IMR-90 (cell line): ENCODE measurements around the gene DNMT1. TPM values are rescaled to one million over a fixed set of nuclear protein-coding genes. Genes with fewer than 3 reads are reported as not detected.

ENCODE experiments used
- ATAC-seq: fragments of 200-7000 bp; cut with Tn5 transposase; 2 replicates; pipeline ENCODE4 v1.9.1; 2020; ENCODE audit warnings: low read depth, mild to moderate bottlenecking, moderate library complexity
- BruUV-seq: library from RNA; stranded (reverse); fragments of 400-500 nt; replicated peaks from 2 replicates; lab custom pipeline; 2021; lab: Mats Ljungman, UMichigan
- CTCF ChIA-PET: fragments of 300-600 bp; formaldehyde crosslinking; extraction: SDS; loops from one replicate; lab custom pipeline; 2021; ENCODE audit warnings: antibody characterized with exemption; lab: Yijun Ruan, JAX
- POLR2A ChIA-PET: fragments of 300-600 bp; sonication (Branson Sonifier 250); formaldehyde crosslinking; loops from one replicate; lab custom pipeline; 2022; ENCODE audit warnings: antibody characterized with exemption; ENCODE audit not compliant: unreplicated experiment; lab: Charles Lee
- DNase-seq: peaks from one replicate; pipeline ENCODE4 v3.0.0; 2013
- H2AFZ ChIP-seq: replicated peaks from 2 replicates; pipeline ENCODE3; 2013; ENCODE audit warnings: low read length, mild to moderate bottlenecking; ENCODE audit not compliant: poor library complexity
- H2AK5ac ChIP-seq: 2 replicates; pipeline ENCODE4 v1.6.1; 2013; ENCODE audit warnings: low read depth, low read length, inconsistent platforms
- H2AK9ac ChIP-seq: replicated peaks from 2 replicates; pipeline ENCODE3; 2013; ENCODE audit warnings: mild to moderate bottlenecking, low read depth, low read length, moderate library complexity; ENCODE audit not compliant: poor library complexity
- H2BK120ac ChIP-seq: 2 replicates; pipeline ENCODE4 v1.6.1; 2013; ENCODE audit warnings: low read depth, low read length, inconsistent platforms
- H2BK15ac ChIP-seq: 3 replicates; pipeline ENCODE4 v1.6.1; 2013; ENCODE audit warnings: low read depth, low read length, inconsistent platforms
- H2BK20ac ChIP-seq: 2 replicates; pipeline ENCODE4 v1.6.1; 2013; ENCODE audit warnings: low read depth, mild to moderate bottlenecking, inconsistent platforms, low read length, moderate library complexity
- H2BK5ac ChIP-seq: 2 replicates; pipeline ENCODE4 v1.6.1; 2013; ENCODE audit warnings: mild to moderate bottlenecking, low read depth, low read length, inconsistent platforms; ENCODE audit not compliant: poor library complexity, severe bottlenecking
- H3K14ac ChIP-seq: replicated peaks from 2 replicates; pipeline ENCODE4 v1.6.1; 2013; ENCODE audit warnings: low read depth, low read length, inconsistent platforms
- H3K18ac ChIP-seq: 2 replicates; pipeline ENCODE4 v1.6.1; 2013; ENCODE audit warnings: low read depth, low read length, control low read depth
- H3K23ac ChIP-seq: 2 replicates; pipeline ENCODE4 v1.6.1; 2013; ENCODE audit warnings: low read depth, low read length, inconsistent platforms
- H3K27ac ChIP-seq: 2 replicates; pipeline ENCODE4 v1.5.1; 2013; ENCODE audit warnings: mild to moderate bottlenecking, control low read depth, low read length; ENCODE audit not compliant: insufficient read depth
- H3K27me3 ChIP-seq: 2 replicates; pipeline ENCODE4 v1.6.1; 2013; ENCODE audit warnings: low read length; ENCODE audit not compliant: control insufficient read depth, insufficient read depth
- H3K36me3 ChIP-seq: 2 replicates; pipeline ENCODE4 v1.6.1; 2013; ENCODE audit warnings: low read length, mixed read lengths; ENCODE audit not compliant: control insufficient read depth, insufficient read depth
- H3K4ac ChIP-seq: 2 replicates; pipeline ENCODE4 v1.6.1; 2013; ENCODE audit warnings: low read depth, low read length, inconsistent platforms
- H3K4me1 ChIP-seq: 2 replicates; pipeline ENCODE4 v1.6.1; 2013; ENCODE audit warnings: low read length, mixed read lengths; ENCODE audit not compliant: control insufficient read depth, insufficient read depth
- H3K4me2 ChIP-seq: 2 replicates; pipeline ENCODE4 v1.6.1; 2013; ENCODE audit warnings: low read depth, mild to moderate bottlenecking, control low read depth, low read length, moderate library complexity
- H3K4me3 ChIP-seq: 2 replicates; pipeline ENCODE4 v1.5.1; 2013; ENCODE audit warnings: low read depth, mild to moderate bottlenecking, control low read depth, low read length, moderate library complexity; ENCODE audit not compliant: insufficient read depth
- H3K56ac ChIP-seq: 2 replicates; pipeline ENCODE4 v1.6.1; 2013; ENCODE audit warnings: low read length, inconsistent platforms; ENCODE audit not compliant: insufficient read depth; ENCODE audit errors: extremely low read depth
- H3K79me1 ChIP-seq, 2 experiments: 2 replicates each; pipeline ENCODE4 v1.6.1; 2013; ENCODE audit warnings: low read length in 2 of 2, inconsistent platforms in 1 of 2, low read depth in 1 of 2
- H3K9ac ChIP-seq: 2 replicates; pipeline ENCODE4 v1.6.1; 2013; ENCODE audit warnings: low read depth, low read length, control low read depth
- H3K9me1 ChIP-seq: 2 replicates; pipeline ENCODE4 v1.6.1; 2013; ENCODE audit warnings: low read length, inconsistent platforms; ENCODE audit not compliant: insufficient read depth
- H3K9me3 ChIP-seq: 2 replicates; pipeline ENCODE4 v1.6.1; 2013; ENCODE audit warnings: low read length; ENCODE audit not compliant: control insufficient read depth, insufficient read depth
- H4K20me1 ChIP-seq: 2 replicates; pipeline ENCODE4 v1.6.1; 2013; ENCODE audit warnings: low read length, inconsistent platforms; ENCODE audit not compliant: insufficient read depth
- H4K5ac ChIP-seq: 2 replicates; pipeline ENCODE4 v1.6.1; 2013; ENCODE audit warnings: mild to moderate bottlenecking, low read depth, low read length, control low read depth
- H4K8ac ChIP-seq, 2 experiments: 2 replicates each; pipeline ENCODE4 v1.6.1; 2013; ENCODE audit warnings: low read depth in 2 of 2, low read length in 2 of 2, control low read depth in 1 of 2, inconsistent platforms in 1 of 2
- H4K91ac ChIP-seq: 2 replicates; pipeline ENCODE4 v1.6.1; 2013; ENCODE audit warnings: low read depth, low read length, inconsistent platforms; ENCODE audit not compliant: insufficient read depth
- BHLHE40 ChIP-seq: fragments of 150-350 bp; IDR thresholded peaks from 2 replicates; pipeline ENCODE4 v1.6.1; 2016; ENCODE audit warnings: mild to moderate bottlenecking, low read depth, low read length
- CEBPB ChIP-seq: IDR thresholded peaks from 2 replicates; pipeline ENCODE4 v1.6.1; 2012; ENCODE audit warnings: low read depth, low read length, improper control_type of control experiment
- CHD1 ChIP-seq: IDR thresholded peaks from 2 replicates; pipeline ENCODE4 v1.6.1; 2012; ENCODE audit warnings: low read depth, low read length, improper control_type of control experiment
- CTCF ChIP-seq: conservative IDR thresholded peaks from 2 replicates; pipeline ENCODE4 v1.5.1; 2012; ENCODE audit warnings: mild to moderate bottlenecking, low read depth, low read length, improper control_type of control experiment
- MAFK ChIP-seq: IDR thresholded peaks from 2 replicates; pipeline ENCODE4 v1.6.1; 2012; ENCODE audit warnings: low read depth, low read length, improper control_type of control experiment
- NFE2L2 ChIP-seq: fragments of 150-350 bp; IDR thresholded peaks from 2 replicates; pipeline ENCODE4 v1.6.1; 2016; ENCODE audit warnings: low read depth, mild to moderate bottlenecking, low read length
- WGBS, 2 experiments: methylation state at CpG; one replicate each; pipeline versions ENCODE4 v1.1.5 to v1.1.7; 2013; ENCODE audit warnings: missing lambda C conversion rate in 2 of 2; ENCODE audit not compliant: insufficient read length in 1 of 2; ENCODE audit errors: extremely low coverage in 2 of 2; 5-methylcytosine and 5-hydroxymethylcytosine counted together
- dilution Hi-C: fragments of 300-500 bp; cut with HindIII; formaldehyde crosslinking; loops from one replicate; pipeline ENCODE4 v1.14.3; 2018; ENCODE audit warnings: low sequenced_read_pairs; ENCODE audit not compliant: unreplicated experiment
- in situ Hi-C: fragments of 300-500 bp; cut with MboI; formaldehyde crosslinking; loops from 3 replicates; pipeline ENCODE4 v1.14.3; 2019; ENCODE audit warnings: low sequenced_read_pairs, inconsistent platforms, mixed read lengths
- intact Hi-C: fragments of 100-400 bp; cut with micrococcal nuclease; formaldehyde crosslinking; loops from 2 replicates; pipeline ENCODE4 v1.10.0; 2022
- polyA plus RNA-seq, 3 experiments: library from polyadenylated mRNA; depleted of rRNA; stranded (reverse); fragments of >200 nt; gene quantifications; 2 replicates each; pipeline ENCODE4 v1.2.3, GENCODE V29; 2012; ENCODE audit warnings: low replicate concordance in 1 of 3
- total RNA-seq: library from RNA; depleted of rRNA; stranded (reverse); fragments of >200 nt; gene quantifications from 2 replicates; pipeline ENCODE4 v1.2.3, GENCODE V29; 2012

The DNMT1 gene
- total and polyA plus RNA-seq, 2 of the 4 experiments (the other 2 are of a cell fraction) = 26.2 to 83.6 TPM

- H2BK5ac ChIP-seq = no peak overlapping the region
- H3K36me3 ChIP-seq = peaks cover 7% of the 10 kb centered on the region; the same call in 1 of the 2 replicates
- no peaks in the 10 kb centered on the region for H3K9me3 ChIP-seq
- no peak overlapping the region for H4K91ac ChIP-seq
- no peak for TF ChIP-seq BHLHE40
- no peak for TF ChIP-seq NFE2L2
- TF ChIP-seq CTCF = no peak
- TF ChIP-seq CEBPB = peak; percentile 78
- TF ChIP-seq CHD1 = no peak
- no peak for TF ChIP-seq MAFK
- DNase-seq = peak; percentile 66
- dilution Hi-C loops = no loop called here
- no peak overlapping the region for H2AK9ac ChIP-seq
- BruUV-seq = no TSS peak
- no peaks in the 10 kb centered on the region for H4K20me1 ChIP-seq
- H3K4me1 ChIP-seq = peaks cover under 1% of the 10 kb centered on the region
- H3K4me2 ChIP-seq = no peak overlapping the region
- CTCF ChIA-PET = no interaction called here
- H3K9ac ChIP-seq = no peak overlapping the region
- H3K9me1 ChIP-seq = 0 out of 2 replicates have a peak, but pooled peaks cover under 1% of the 10 kb centered on the region
- no peak overlapping the region for H3K23ac ChIP-seq
- no peak overlapping the region for H2BK15ac ChIP-seq
- H3K4me3 ChIP-seq = no peak overlapping the region
- no peak overlapping the region for H3K27ac ChIP-seq
- ATAC-seq = peak; percentile 48
- intact Hi-C loops = no loop called here
- H3K27me3 ChIP-seq = no peaks in the 10 kb centered on the region
- H3K14ac ChIP-seq = no peak overlapping the region
- POLR2A ChIA-PET = no interaction called here
- in situ Hi-C loops = no loop called here
- no peak overlapping the region for H3K4ac ChIP-seq
- no peak overlapping the region for H3K18ac ChIP-seq
- no peak overlapping the region for H2BK120ac ChIP-seq
- H2BK20ac ChIP-seq = no peak overlapping the region
- no CpG with 5 or more reads among the region's 5 CpGs for WGBS, 2 experiments
- no peak overlapping the region for H3K56ac ChIP-seq
- H4K8ac ChIP-seq = no peak overlapping the region
- H4K5ac ChIP-seq = no peak overlapping the region
- peaks cover 0 to 6% of the 10 kb centered on the region in 2 experiments; a peak in 2 of 4 replicates for H3K79me1 ChIP-seq
- no peak overlapping the region for H2AFZ ChIP-seq
- no peak overlapping the region for H2AK5ac ChIP-seq
These were observed 20.0 kb upstream of the DNMT1 start for GRCh38 chr19:10214784-10215183.
